ENCODE results near the gene COX19.
A peak's percentile ranks its signal among the peaks of the same experiment; 100 is the strongest.
"Not testable (repeated sequence)": the region's sequence is repeated elsewhere in the genome, so short reads cannot be mapped to it uniquely, and the experiment has no call there.

COX19 gene

GRCh38 chr7:944744-945143 is 30.6 kb downstream of the COX19 start:
- DNase-seq (ENCODE audit: low read depth), result no peak

- not testable (repeated sequence) for DNase-seq (ENCODE audit: low read depth)
Measured at GRCh38 chr7:943793-944192, 31.6 kb downstream of the COX19 start.

- DNase-seq (ENCODE audit: low read depth), result no peak
Measured at GRCh38 chr7:940599-941408, 34.5 kb downstream of the COX19 start.

GRCh38 chr7:939843-940242 is 35.5 kb downstream of the COX19 start:
- DNase-seq (ENCODE audit: low read depth), result no peak

GRCh38 chr7:938546-939185 is 36.7 kb downstream of the COX19 start:
- no peak for DNase-seq (ENCODE audit: low read depth)

GRCh38 chr7:937856-938484 is 37.4 kb downstream of the COX19 start:
- DNase-seq (ENCODE audit: low read depth), result no peak

GRCh38 chr7:936386-937054 is 38.8 kb downstream of the COX19 start:
- DNase-seq (ENCODE audit: low read depth), result peak; percentile 26

GRCh38 chr7:935874-936385 is 39.4 kb downstream of the COX19 start:
- DNase-seq (ENCODE audit: low read depth), result no peak

- DNase-seq (ENCODE audit: low read depth), result no peak
Measured at GRCh38 chr7:935164-935873, 40.0 kb downstream of the COX19 start.

GRCh38 chr7:934469-935163 is 40.7 kb downstream of the COX19 start:
- no peak for DNase-seq (ENCODE audit: low read depth)

- no peak for DNase-seq (ENCODE audit: low read depth)
Measured at GRCh38 chr7:932651-932975, 42.7 kb downstream of the COX19 start.

- DNase-seq (ENCODE audit: low read depth), result no peak
Measured at GRCh38 chr7:931871-932650, 43.3 kb downstream of the COX19 start.

GRCh38 chr7:930975-931758 is 44.2 kb downstream of the COX19 start:
- no peak for DNase-seq (ENCODE audit: low read depth)

GRCh38 chr7:929311-929711 is 46.0 kb downstream of the COX19 start:
- no peak for DNase-seq (ENCODE audit: low read depth)

GRCh38 chr7:927031-927671 is 48.2 kb downstream of the COX19 start:
- no peak for DNase-seq (ENCODE audit: low read depth)

GRCh38 chr7:926061-927030 is 49.0 kb downstream of the COX19 start:
- DNase-seq (ENCODE audit: low read depth), result no peak

GRCh38 chr7:925601-926000 is 49.7 kb downstream of the COX19 start:
- DNase-seq (ENCODE audit: low read depth), result peak; percentile 45

All from amniotic epithelial cell (primary cell).